Measurements from ENCODE around the gene ULK2.

- TF ChIP-seq EP300 (IDR thresholded peaks at IDR 0.05) (no peak), POLR2A (IDR thresholded peaks at IDR 0.05) (no peak)
Observed at GRCh38 chr17:19738757-19739156, 129.0 kb downstream of the ULK2 start.
